NB4 (cell line): ENCODE data around the gene KIAA1143.

Experiments
- DNase-seq: peaks from one replicate; pipeline ENCODE4 v3.0.0; 2010; ENCODE audit warnings: low read depth
- H3K4me3 ChIP-seq: one replicate; pipeline ENCODE4 v1.5.1; 2011; ENCODE audit warnings: mild to moderate bottlenecking, low read depth, low read length, moderate library complexity
- CTCF ChIP-seq: IDR thresholded peaks from one replicate; pipeline ENCODE4 v1.5.1; 2012; ENCODE audit warnings: low read depth, low read length
- MAX ChIP-seq: IDR thresholded peaks from 2 replicates; pipeline ENCODE4 v1.6.1; 2011; ENCODE audit warnings: low read depth, low read length
- MYC ChIP-seq: IDR thresholded peaks from 2 replicates; pipeline ENCODE4 v1.6.1; 2011; ENCODE audit warnings: low read depth, low read length
- POLR2A ChIP-seq: IDR thresholded peaks from 2 replicates; pipeline ENCODE4 v1.6.1; 2011; ENCODE audit warnings: mild to moderate bottlenecking; ENCODE audit not compliant: insufficient read length; ENCODE audit errors: extremely low read depth

KIAA1143 gene

GRCh38 chr3:44761101-44761423 lies 357 bp downstream of the KIAA1143 start:
- H3K4me3 ChIP-seq = peak overlapping the region; percentile 91
- no peak for DNase-seq

GRCh38 chr3:44734646-44735168 lies 26.7 kb downstream of the KIAA1143 start:
- TF ChIP-seq MAX = no peak
- TF ChIP-seq MYC = no peak
- no peak for TF ChIP-seq POLR2A
- TF ChIP-seq CTCF = no peak
- no peak overlapping the region for H3K4me3 ChIP-seq
- DNase-seq = no peak

More at GRCh38 chr3:44761101-44761423, 357 bp downstream of the KIAA1143 start:
- no peak for TF ChIP-seq MAX
- TF ChIP-seq POLR2A = no peak
- TF ChIP-seq MYC = no peak
- no peak for TF ChIP-seq CTCF

GRCh38 chr3:44729384-44729910 lies 32.0 kb downstream of the KIAA1143 start, which contains the start of gene ZNF501:
ZNF501 (plus strand) TSS chr3:44729635; CDS start chr3:44734422, 4,787 bp downstream.
- TF ChIP-seq MYC (no peak), CTCF (no peak), POLR2A (no peak), MAX (no peak)
- DNase-seq = no peak
- H3K4me3 ChIP-seq = no peak within 1 kb of the TSS

GRCh38 chr3:44722103-44722401 lies 39.4 kb downstream of the KIAA1143 start:
- no peak overlapping the region for H3K4me3 ChIP-seq
- no peak for TF ChIP-seq MAX
- no peak for TF ChIP-seq CTCF
- TF ChIP-seq MYC = no peak
- TF ChIP-seq POLR2A = no peak
- DNase-seq = no peak

GRCh38 chr3:44721231-44722102 lies 40.0 kb downstream of the KIAA1143 start:
- no peak for DNase-seq
- no peak overlapping the region for H3K4me3 ChIP-seq
- TF ChIP-seq MYC (no peak), MAX (no peak), CTCF (no peak), POLR2A (no peak)
